Smooth muscle cell of the pulmonary artery (primary cell): ENCODE measurements around the gene ZXDB. TPM values are rescaled to one million over a fixed set of nuclear protein-coding genes. Genes with fewer than 3 reads are reported as not detected.

ENCODE experiments used
- total RNA-seq: library from RNA; depleted of rRNA; stranded (reverse); fragments of >200 nt; gene quantifications from 2 replicates; pipeline ENCODE4 v1.2.3, GENCODE V29; 2014

ZXDB gene
- 13.8 and 13.9 TPM in 2 replicates for total RNA-seq

GRCh38 chrX:57591284-57592159, at the start of gene ZXDB:
Gene ZXDB, plus strand, starts transcription at chrX:57592011. Its CDS starts 38 bp downstream, at chrX:57592049.

Other genes starting within 250 kb of the ZXDB start
- gene NLRP2B, start 88.2 kb downstream of the ZXDB start, total RNA-seq, result under 0.01 TPM in 1 of 2 replicates, not detected in the other